HUDEP-2 (cell line): Measurements from ENCODE around the gene GAS5.
A peak's percentile ranks its signal among the peaks of the same experiment; 100 is the strongest.
"Not testable (repeated sequence)": the region's sequence is repeated elsewhere in the genome, so short reads cannot be mapped to it uniquely, and the experiment has no call there.

Experiments
- DNase-seq, 76 experiments: peaks; one replicate each; lab custom pipeline; 2025; ENCODE audit not compliant: unreplicated experiment in 76 of 76; lab: John Stamatoyannopoulos, UW

The GAS5 gene

DNA sequence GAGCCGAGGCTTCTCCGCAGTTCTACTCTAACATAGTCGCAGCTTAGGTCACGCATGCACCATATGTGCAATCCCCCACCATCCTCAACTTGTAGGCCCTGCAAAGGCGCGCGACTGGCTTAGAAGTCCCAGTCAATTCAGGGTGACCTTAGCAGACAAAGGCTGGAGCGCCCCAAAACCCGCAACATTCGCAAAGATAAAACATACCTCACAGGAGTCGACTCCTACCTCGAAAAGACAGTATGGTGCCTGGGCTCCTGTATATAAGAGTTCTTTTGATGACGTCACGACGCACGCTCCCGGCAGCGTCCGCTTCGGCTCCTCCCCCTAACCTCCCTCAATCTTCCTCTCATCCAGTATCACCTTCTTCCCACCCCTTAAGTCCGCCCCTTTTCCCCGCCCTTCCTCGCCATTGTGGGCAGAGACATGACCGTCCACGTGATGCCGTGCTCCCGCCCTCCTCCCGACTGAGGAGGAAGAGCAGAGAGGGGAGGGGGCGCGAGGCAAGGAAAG lies at the start of gene GAS5:
GAS5 (minus strand) TSS at position 237 of the 513 bp plus-strand sequence.
- peak; percentile 86 to 99 (median 98) for DNase-seq

DNA sequence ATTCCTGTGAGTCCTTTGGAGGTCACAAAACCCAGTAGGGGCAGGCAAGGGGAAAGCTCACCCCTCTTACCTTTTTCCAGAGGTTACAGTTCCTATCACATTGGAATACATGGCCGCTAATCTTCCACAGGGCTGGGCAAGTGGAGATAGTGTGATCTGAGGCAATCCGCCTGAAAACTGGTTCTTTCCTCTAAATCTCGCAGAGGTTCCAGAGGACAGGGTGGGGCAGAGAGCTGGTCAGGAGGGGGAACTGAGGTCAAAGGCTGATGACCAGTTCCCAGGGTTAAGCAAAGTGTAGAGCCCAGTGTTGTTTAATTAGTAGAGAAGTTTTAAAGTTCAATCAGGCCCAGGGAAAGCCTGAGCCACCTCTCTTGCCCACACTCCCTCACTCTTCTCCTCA lies 49.4 kb upstream of the GAS5 start, which contains the start of gene SERPINC1:
SERPINC1 (minus strand) TSS at position 179 of the 400 bp plus-strand sequence; CDS start at position 111, 68 bp downstream.
- no peak for DNase-seq

DNA sequence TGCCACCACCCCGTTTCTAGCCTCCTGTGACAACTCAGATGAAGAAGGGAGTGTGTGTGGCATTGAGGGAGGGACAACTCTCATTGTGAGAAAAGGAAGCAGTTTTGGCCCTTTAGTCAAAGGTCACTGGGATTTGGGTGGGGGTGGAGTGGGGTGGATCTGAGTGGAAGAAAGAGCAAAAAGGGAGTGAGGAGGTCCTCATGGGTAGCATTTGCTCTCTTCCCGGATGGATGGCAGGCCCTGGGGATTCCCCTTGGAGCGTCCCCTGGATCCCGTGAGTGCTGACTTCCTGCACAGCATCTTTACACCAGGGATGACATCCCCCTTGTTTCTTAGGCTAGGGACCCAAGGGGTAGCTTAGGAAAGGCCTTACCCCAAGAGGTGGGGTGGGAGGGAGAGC lies 48.9 kb upstream of the GAS5 start:
- no peak for DNase-seq

DNA sequence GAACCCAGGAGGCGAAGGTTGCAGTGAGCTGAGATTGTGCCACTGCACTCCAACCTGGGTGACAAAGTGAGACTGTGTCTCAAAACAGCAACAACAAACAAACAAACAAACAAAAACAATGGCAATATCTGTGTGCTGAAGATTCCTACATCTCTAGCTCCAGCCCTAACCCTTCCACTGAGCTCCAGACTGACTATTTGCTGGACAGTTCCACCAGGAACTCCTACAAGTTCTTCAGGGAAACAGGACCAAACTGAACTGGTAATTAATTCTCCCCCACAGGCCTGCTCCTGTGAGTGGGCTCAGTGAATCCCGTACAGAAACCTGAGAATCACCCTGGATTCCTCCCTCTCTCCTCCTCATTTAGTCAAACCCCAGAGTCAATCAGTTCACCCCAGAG lies 47.8 kb upstream of the GAS5 start:
- no peak for DNase-seq

DNA sequence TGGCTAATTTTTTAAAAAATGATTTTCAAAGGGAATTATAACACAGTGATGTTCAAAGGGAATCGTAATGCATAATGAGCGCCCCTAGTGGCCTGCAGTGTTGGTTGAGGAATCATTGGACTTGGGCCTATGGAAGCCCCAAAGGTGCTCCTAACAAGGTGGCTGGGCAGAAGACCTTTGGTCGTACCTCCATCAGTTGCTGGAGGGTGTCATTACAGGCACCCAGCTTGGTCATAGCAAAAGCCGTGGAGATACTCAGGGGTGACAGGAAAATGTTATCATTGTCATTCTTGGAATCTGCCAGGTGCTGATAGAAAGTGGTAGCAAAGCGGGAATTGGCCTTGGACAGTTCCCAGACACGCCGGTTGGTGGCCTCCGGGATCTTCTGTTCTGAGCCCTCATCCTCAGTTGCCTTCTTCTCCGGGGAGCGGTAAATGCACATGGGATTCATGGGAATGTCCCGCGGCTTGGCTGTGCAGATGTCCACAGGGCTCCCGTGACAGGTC lies 46.6 kb upstream of the GAS5 start:
- DNase-seq, result peak in 42 of 76 experiments; percentile 1 to 47 (median 20)

DNA sequence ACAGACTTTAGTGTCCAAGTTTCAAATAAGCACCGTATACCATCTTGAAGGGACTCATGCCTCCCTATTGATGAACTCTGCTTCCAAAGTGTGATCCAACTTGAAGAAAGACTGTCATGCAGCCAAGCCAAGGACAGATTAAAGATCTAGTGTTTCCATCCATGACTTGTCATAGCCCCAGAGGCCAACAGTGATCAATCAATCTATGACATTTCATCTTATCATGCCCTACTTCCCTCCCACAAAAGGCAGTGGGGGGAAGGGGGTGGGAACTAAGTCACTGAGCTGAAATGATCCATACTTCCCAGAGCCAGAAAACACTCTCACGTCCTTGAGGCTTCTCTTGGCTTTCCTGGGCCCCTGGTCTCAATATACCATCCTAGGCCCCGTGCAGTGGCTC lies 45.3 kb upstream of the GAS5 start:
- DNase-seq, result no peak

DNA sequence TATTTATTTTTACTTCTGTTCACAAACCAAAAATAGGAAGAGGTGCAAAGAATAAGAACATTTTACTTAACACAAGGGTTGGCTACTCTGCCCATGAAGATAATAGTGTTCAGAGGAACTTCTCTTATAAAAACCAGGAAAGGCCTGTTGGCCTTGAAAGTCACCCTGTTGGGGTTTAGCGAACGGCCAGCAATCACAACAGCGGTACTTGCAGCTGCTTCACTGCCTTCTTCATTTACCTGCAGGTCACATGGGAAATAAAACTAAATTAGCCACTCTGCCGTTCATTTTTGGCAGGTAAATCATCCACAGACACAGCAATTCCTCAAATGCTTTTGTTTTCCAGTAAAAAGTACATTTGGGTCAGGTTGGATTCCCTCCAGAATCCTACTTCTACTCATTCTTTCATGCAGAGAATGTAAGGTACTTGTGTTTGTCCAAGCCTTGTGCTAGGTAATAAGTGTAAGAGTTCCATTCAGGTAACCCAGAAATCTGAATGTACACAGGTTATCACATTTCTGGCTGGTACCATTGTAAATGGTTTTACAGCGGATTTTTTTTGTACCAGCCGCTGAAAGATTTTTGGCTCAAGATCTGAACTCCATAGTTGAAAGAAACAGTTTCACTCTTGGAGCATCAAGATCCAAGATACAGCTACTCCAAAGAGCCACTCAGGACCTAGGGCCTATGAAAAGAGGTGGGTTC lies 36.2 kb upstream of the GAS5 start:
- DNase-seq, result no peak

DNA sequence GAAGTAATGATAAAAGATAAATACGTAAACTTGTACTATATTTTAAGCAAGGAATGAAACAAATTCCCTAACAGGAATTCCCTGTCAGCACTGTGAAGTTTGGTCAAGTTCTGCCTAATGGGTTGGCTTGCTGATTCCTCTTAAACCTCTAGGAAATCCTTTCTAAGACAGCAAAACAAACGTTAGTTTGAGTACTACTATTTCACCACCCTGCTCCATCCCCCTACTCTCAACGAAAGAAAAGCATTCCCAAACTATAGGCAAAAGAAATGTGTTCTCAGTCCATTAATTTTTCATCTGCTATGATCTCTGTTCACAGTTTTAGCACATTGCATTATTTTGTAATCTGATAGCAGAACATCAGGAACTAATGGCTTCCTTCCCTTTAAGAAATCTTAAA lies 33.2 kb upstream of the GAS5 start:
- no peak for DNase-seq

DNA sequence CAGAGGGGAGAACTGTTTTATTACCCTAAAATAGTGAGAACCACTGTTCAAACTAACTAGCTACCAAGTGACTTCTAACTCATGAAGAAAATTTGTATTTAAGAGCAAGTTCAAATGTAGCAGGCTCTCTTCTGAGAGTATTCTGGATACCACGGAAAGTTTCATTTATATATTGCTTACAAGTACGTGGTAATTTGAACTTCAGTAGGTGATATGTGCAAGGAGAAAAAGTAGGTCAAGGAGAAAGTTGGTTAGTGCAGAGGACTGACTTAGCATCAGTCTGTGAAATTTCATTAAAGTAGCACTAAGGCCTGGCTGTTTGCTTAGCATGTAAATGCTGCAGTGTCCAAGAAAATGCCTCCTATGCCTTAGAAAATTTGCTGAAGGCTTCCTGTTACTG lies 32.6 kb upstream of the GAS5 start:
- no peak for DNase-seq

DNA sequence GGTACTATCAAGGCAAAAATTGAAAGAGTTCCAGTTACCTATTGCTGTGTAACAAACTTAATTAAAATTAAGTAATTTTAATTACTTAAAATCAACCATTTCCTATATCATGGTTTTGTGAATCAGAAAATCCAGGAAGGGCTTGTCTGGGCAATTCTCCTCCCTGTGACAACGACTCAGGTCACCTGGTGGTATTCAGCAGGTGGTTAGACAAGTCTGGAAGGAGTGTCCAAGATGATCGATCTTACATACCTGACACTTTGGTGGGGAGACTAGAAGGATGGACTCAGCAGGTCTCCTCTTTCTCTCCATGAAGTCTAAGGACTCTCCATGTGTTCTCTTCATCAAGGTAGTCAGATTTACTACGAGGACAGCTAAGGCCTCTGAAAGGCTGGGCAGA lies 26.4 kb upstream of the GAS5 start:
- no peak for DNase-seq

DNA sequence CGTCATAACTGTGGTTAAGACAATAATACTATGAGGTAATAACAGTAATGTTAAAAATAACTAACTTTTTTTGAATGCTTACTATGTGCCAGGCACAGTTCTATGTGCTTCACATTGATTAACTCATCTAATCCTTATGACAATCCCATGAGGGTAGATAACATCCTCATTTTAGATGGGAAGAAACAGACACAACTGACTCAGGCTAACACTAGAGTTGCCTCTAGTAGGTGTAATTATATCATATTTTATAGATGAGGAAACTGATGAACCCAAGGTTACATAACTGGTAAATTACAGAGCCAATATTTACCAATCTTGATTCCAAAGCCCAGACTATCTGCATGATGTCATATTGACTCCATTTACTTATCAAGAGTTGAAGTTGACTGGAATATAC lies 25.8 kb upstream of the GAS5 start:
- no peak for DNase-seq

DNA sequence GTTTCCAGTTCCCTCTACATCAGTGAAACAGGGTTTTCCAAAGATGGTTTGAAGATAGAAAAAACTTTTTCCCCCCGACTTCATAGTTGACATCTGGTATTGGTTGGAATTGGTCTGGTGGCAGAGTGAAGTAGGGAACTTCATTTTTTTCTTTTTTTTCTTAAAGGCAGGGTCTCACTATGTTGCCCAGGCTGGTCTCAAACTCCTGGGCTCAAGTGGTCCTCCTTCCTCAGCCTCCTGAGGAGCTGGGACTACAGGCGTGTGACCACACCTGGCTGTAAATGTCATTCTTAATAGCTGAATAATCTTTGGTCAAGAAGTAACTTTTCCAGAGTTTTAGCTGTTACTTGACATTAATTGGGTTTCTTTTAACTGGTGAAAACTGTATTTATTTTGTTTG lies 22.1 kb upstream of the GAS5 start:
- DNase-seq, result no peak

DNA sequence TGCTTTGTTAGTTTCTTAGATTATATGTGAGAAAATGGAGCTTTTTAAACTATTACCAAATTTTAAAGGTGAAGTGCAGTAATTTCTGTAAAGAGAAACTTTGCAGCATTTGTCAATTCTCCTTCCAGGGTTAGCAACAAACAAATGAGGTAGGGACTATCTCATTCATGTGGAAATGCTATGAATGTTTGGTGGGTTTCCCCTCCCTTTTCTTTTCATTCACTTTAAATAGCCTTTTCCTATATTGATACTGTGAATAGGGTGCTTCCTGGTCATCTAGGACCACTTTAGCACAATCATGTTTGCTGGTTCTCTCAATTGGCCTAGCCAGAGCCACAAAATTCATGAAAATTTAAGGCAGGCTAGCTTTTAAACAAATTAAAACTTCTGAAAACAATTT lies 21.0 kb upstream of the GAS5 start:
- DNase-seq, result no peak

DNA sequence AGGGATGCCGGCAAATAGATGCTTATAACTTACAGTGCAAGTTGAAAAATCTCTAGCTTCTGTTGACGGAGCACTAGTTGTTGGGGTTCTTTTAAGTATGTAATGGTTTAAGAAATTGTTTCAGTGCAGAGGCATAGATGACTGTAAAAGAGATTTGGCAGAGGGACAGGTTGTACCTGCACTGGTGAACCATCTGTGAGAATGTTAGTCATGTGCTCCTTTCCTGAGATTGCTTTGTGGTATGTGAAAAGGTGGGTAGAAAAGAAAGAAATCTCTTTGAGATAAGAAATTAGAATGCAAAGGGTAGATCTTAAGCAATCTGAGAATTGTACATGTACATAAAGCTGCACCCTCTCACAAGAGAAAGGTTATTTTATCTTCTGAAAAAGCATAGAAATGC lies 19.8 kb upstream of the GAS5 start:
- no peak for DNase-seq

DNA sequence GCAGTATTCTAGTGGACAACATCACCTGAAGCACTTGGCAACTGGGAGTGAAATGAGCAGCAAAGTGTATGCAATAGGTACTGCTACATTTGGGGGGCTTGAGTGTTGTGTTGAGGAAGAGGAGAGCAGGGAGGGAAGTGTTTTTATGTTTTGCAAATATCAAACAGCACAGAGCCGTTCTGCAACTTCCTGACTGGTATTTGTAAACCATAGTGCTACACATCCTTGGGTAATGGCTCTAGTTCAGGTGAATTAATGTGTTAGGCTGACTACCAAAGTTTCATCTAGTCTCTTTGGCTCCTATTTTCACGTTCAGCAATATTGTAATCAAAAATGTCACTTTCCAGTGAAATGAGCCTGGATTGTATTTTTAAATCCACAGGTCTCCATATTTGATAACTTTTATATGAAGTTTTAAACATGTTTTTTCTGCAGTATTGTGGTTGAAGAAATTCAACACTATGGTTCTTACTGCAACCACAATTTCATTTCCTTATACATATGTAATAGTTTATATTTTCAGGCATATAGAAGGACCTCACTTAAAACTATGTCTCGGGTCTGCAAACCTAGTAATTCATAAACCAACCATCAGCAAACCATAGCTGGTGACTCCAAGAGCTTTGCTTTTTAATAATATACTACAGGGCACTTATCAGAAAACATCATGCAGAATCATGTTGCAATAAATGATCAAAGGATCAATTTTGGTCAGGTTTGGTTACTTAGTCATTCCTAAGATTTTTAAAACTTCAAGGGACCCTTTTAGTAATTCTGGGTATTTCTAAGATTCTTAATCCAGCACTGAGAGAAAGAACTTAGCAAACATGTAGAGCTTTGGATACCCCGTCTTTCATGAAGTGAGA lies 19.2 kb upstream of the GAS5 start:
- DNase-seq, result no peak

DNA sequence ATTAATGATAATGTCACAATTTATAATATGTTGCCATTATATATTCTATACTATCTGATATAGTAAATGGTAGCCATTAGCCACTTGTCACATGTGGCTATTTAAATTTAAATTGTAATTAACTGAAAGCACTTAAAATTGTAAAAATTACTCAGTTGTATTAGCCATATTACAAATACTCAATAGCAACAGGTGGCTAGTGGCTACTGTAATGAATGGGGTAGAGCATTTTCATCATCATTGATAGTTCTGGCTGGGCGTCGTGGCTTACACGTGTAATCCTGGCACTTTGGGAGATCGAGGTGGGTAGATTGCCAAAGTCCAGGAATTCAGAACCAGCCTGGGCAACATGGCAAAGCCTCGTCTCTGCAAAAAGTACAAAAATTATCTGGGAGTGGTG lies 16.9 kb upstream of the GAS5 start:
- no peak for DNase-seq

DNA sequence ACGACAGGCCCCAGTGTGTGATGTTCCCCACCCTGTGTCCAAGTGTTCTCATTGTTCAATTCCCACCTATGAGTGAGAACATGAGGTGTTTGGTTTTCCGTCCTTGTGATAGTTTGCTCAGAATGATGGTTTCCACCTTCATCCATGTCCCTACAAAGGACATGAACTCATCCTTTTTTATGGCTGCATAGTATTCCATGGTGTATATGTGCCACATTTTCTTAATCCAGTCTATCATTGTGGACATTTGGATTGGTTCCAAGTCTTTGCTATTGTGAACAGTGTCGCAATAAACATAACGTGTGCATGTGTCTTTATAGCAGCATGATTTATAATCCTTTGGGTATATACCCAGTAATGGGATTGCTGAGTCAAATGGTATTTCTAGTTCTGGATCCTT lies 13.3 kb upstream of the GAS5 start:
- not testable (repeated sequence) for DNase-seq

DNA sequence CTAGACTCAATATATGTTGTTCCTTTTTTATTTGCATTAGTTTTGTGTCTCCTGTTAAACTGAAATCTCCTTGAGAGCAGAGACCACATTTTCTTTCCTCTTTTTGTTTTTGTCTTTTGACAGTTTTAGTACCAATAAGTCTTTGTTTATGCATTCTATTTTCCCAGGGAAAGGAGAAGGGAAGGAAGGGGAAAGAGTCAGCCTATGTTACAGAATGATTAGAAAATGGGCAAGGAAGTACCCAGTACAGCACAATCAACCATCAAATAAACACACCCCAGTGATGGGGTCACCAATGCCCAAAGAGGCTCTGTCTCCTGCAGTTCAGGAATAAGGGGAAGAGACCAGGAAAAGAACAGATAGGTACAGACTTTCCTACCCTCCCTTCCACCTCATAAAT lies 10.5 kb upstream of the GAS5 start:
- no peak for DNase-seq

DNA sequence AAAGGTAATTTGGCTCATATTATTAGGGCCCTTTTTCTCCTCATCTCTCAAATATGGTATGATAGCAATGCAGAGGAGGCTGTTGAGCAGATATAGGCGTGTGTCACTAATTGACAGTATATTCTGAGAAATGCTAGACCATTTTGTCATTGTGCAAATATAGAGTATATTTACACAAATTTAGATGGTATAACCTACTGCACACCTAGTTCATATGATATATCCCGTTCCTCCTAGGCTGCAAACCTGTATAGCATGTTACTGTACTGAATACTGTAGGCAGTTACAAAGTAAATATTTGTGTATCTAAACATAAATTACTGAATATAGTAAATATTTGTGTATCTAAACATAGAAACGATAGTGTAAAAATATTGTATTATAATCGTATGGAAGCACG lies 8.9 kb upstream of the GAS5 start:
- no peak for DNase-seq

DNA sequence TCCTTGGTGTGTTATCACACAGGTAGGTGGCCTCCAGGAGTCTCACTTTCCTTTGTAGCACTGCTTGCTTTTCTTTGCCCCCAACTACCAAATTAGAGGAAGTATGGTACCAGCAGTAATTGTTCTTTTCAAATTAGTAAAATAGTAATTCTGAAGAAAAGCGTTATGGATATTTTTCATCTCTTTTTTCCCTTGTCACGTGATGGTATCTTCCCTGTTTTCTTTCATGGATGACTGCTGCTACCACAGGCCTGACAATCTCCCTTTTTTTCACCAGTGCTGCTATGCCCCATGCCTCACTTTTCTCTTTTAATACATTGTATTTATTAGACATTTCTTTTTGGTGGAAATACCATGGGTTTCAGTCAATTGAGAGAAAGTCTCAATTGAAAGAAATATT lies 3.7 kb upstream of the GAS5 start:
- no peak for DNase-seq

DNA sequence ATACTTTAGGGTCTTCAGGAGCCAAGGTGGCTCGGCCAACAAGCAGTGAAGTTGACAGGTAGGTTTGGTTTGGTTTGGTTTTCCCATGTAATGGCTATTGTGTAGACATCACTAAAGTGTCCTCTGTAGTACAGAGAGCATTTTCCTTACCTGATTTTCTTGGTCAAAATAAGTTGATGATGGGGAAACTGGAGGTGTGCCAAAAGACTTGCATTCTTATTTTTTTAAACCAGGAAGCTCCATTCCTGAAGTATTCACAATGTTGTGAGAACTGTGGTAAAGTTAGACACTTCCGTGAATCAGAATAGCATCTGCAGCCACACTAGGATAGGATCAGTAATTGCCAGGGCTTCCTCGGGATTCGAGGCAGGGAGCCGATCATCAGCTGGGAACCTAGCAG lies 3.3 kb upstream of the GAS5 start:
- no peak for DNase-seq
